Measurements from ENCODE around the gene STARD10.

The STARD10 gene

DNA sequence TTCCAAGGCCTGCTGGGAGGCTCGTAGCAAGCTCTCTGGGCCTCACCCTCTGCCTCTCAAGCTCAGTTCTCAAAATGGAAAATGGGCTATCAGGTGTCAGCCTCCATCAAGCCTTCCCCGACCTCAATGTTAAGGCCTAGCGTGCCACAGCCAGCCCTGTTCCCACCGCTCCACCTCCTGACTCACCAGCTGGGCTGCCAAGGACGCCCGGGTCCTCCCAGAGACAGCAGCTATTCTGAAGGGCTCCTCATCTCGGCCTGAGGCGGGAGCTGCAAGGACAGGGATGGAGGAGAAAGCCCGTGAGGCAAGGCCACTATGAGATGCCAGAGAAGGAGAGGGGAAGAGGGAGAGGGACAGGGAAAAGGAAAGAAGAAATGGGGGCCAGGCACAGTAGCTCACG is 61.5 kb downstream of the STARD10 start:
- no peak overlapping the region for H3K4me3 ChIP-seq (ENCODE audit: low read depth, low read length)

- no peak overlapping the region for H3K4me3 ChIP-seq (ENCODE audit: low read depth, low read length)
Observed at GRCh38 chr11:72730737-72731136, 63.1 kb downstream of the STARD10 start.

GRCh38 chr11:72730243-72730642 is 63.6 kb downstream of the STARD10 start:
- H3K4me3 ChIP-seq (ENCODE audit: low read depth, low read length), result no peak overlapping the region

DNA sequence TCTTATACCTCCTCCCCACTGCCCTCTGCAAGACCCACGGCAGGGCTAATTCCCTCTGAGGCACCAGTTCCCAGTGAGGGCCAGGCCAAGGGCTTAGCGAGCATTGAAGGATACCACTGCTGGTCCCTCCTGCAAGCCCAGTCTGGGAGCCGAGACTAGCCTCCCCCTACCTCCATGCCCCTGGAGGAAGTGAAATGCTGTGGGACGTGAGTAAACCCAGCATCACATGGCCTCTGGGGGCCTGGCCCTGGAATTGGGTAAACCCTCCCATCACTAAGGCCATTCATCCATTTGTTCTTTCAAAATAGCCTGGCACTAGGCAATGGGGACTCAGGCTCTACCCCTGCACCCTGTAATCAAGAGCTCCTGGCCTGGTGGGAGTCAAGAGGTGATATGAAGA is 66.3 kb downstream of the STARD10 start:
- H3K4me3 ChIP-seq (ENCODE audit: low read depth, low read length), result no peak overlapping the region

GRCh38 chr11:72726266-72727220 is 67.3 kb downstream of the STARD10 start:
- no peak overlapping the region for H3K4me3 ChIP-seq (ENCODE audit: low read depth, low read length)

DNA sequence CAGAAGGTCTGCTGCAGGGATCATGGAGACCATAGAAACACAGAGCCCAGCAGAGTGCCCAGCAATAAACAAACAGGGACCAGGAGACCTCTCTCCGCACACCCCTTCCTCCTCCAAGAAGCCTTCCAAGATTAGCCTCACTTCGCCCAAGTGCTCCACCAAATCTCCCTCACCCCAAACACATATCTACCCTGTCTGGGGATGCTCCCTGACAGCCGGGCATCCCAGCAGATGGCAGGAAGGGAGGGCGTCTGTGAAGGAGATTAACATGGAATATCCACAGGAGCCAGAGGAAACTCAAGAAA is 68.2 kb downstream of the STARD10 start:
- H3K4me3 ChIP-seq (ENCODE audit: low read depth, low read length), result no peak overlapping the region

- H3K4me3 ChIP-seq (ENCODE audit: low read depth, low read length), result no peak overlapping the region
Observed at GRCh38 chr11:72724851-72725723, 68.8 kb downstream of the STARD10 start.

DNA sequence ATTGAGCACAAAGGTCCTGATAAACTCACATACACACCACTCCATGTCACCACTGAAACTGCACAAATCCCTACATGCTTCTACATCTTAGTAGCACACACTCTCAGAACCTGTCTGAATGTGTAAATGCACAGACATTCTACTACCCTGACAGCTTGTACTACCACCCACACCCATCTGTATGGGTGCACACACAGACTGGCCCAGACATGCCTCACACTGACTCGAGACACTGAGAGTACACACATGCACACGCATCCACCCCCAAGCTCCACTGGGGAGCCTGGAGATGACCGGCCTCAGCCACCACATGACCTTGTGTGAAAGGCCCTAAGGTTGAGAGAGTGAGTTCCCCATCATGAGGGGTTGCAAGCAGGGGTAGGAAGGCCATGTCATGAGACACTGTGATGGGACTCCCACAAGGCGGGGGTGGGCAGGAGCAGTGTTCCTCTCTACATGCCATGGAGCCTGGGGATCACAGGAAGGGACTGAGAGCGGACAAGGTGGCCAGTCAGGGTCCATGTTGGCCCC is 69.8 kb downstream of the STARD10 start:
- no peak overlapping the region for H3K4me3 ChIP-seq (ENCODE audit: low read depth, low read length)

GRCh38 chr11:72723508-72723907 is 70.3 kb downstream of the STARD10 start:
- no peak overlapping the region for H3K4me3 ChIP-seq (ENCODE audit: low read depth, low read length)

GRCh38 chr11:72722050-72722748 is 71.6 kb downstream of the STARD10 start:
- no peak overlapping the region for H3K4me3 ChIP-seq (ENCODE audit: low read depth, low read length)

GRCh38 chr11:72721689-72722049 is 72.2 kb downstream of the STARD10 start:
- no peak overlapping the region for H3K4me3 ChIP-seq (ENCODE audit: low read depth, low read length)

DNA sequence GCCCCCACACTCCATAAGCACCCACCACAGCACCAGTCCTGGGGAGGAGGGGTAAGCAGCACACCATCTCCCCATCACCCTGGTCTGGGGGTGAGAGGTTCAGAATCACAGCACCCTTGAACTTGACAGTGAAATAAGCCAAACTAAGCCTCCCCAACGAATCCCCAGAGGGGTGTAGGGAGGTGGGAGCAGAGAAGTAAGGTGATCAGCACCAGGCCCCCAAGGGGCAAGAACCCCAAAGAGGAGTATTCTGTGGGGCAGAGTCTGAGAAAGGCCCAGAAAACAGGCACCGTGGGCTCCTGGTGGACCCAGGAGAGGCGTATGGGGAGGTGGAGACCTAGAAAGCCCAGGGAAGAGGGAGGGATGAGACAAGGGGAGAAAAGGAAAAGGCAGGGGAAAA is 72.6 kb downstream of the STARD10 start:
- H3K4me3 ChIP-seq (ENCODE audit: low read depth, low read length), result no peak overlapping the region

DNA sequence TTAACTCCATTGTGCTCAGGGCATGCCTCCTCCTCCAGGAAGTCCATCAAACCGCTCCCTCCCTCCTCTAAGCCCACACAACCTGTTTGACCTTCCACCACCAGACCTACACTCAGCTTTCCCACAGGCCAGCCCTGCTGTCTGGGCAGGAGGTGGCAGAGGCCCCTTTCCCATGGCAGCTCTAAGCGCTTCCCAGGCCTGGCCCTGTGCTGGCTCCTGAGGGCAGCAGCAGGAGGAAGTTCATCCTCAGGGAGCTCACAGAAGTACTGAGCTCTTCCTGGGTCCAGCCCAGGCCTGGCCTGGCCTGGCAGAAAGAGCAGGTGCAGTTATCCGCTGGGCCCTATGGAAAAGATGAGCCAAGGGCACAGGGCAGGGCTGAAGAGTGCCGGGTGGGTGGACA is 73.1 kb downstream of the STARD10 start:
- H3K4me3 ChIP-seq (ENCODE audit: low read depth, low read length), result no peak overlapping the region

DNA sequence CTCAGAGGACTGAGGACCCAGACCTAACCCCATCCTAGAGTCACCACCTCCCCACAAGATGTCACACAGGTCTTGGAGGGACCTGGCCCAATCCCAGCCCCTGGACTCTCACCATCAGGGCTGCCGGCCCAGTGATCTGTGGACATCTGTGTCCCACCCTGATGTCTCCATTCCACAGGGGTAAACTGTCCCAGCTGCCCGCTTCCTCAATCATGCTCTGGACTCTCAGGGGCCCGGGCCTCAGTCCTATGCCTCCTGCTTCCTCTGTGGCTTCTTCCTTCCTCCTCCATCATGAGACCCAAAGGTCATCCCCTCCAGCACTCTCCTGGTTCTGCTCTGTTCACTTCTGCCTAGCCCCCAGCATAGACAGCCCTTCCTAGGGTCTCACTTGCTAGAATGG is 73.8 kb downstream of the STARD10 start:
- H3K4me3 ChIP-seq (ENCODE audit: low read depth, low read length), result no peak overlapping the region

GRCh38 chr11:72719551-72719950 is 74.3 kb downstream of the STARD10 start:
- no peak overlapping the region for H3K4me3 ChIP-seq (ENCODE audit: low read depth, low read length)

- no peak overlapping the region for H3K4me3 ChIP-seq (ENCODE audit: low read depth, low read length)
Observed at GRCh38 chr11:72719144-72719543, 74.7 kb downstream of the STARD10 start.

- no peak overlapping the region for H3K4me3 ChIP-seq (ENCODE audit: low read depth, low read length)
Observed at GRCh38 chr11:72718101-72718501, 75.7 kb downstream of the STARD10 start.

GRCh38 chr11:72716788-72717435 is 76.9 kb downstream of the STARD10 start:
- no peak overlapping the region for H3K4me3 ChIP-seq (ENCODE audit: low read depth, low read length)

GRCh38 chr11:72716290-72716689 is 77.6 kb downstream of the STARD10 start:
- H3K4me3 ChIP-seq (ENCODE audit: low read depth, low read length), result no peak overlapping the region

- no peak overlapping the region for H3K4me3 ChIP-seq (ENCODE audit: low read depth, low read length)
Observed at GRCh38 chr11:72712841-72713240, 81.0 kb downstream of the STARD10 start.

Data from iPS-11a (cell line).